WI38 (cell line): ENCODE data around the gene DNLZ.
"Not testable (repeated sequence)": the region's sequence is repeated elsewhere in the genome, so short reads cannot be mapped to it uniquely, and the experiment has no call there.

Source experiments
- H3K4me3 ChIP-seq: 2 replicates; pipeline ENCODE4 v1.5.1; 2011; ENCODE audit warnings: low read depth, mild to moderate bottlenecking, control low read depth, low read length
- TF ChIP-seq, protein P1 (sequence below): IDR thresholded peaks from 2 replicates; pipeline ENCODE4 v1.5.1; 2012; ENCODE audit warnings: low read depth, mild to moderate bottlenecking, control low read depth, low read length

Gene DNLZ

DNA sequence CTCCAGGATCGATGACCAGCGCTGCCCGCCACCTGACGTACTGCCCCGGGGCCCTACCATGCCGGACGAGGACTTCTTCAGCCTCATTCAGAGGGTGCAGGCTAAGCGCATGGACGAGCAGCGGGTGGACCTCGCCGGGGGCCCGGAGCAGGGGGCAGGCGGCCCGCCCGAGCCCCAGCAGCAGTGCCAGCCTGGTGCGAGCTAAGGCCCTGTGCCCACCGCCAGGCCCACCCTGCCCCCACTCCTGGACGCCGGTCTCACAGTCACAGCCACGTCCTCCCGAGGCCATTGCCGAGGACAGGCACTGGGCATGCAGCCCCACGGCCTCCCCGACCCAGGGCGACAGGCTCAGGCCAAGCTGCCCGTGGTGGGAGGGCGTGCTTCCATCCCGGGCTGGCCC is 5.5 kb downstream of the DNLZ start:
- TF ChIP-seq, protein P1, sequence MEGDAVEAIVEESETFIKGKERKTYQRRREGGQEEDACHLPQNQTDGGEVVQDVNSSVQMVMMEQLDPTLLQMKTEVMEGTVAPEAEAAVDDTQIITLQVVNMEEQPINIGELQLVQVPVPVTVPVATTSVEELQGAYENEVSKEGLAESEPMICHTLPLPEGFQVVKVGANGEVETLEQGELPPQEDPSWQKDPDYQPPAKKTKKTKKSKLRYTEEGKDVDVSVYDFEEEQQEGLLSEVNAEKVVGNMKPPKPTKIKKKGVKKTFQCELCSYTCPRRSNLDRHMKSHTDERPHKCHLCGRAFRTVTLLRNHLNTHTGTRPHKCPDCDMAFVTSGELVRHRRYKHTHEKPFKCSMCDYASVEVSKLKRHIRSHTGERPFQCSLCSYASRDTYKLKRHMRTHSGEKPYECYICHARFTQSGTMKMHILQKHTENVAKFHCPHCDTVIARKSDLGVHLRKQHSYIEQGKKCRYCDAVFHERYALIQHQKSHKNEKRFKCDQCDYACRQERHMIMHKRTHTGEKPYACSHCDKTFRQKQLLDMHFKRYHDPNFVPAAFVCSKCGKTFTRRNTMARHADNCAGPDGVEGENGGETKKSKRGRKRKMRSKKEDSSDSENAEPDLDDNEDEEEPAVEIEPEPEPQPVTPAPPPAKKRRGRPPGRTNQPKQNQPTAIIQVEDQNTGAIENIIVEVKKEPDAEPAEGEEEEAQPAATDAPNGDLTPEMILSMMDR: no peak
- H3K4me3 ChIP-seq: no peak overlapping the region

DNA sequence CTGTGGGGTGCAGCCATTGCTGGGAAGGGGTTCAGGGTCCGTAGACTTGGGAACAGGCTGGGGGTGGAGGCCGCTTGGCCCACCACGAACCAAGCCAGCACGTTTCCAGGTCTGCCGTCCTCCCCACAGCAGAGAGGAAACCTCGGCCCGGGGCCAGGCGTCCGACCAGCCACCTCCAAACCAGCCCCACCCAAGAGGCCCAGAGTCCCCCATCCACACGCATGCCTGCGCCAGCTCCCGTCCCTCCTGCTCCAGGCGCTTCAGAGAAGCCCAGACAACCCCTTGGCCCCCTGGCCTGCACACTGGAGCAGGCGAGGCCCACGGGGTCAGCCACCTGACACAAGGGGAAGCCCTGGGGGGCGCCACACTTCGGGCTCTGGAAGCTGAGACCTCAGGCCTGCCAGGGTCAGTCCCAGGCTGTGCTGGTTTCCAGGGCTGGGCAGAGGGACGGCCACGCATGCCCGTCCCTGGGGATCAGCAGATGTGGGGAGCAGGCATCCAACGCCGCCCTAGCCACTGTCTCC is 6.3 kb downstream of the DNLZ start:
- TF ChIP-seq, protein P1: no peak
- H3K4me3 ChIP-seq: no peak overlapping the region

DNA sequence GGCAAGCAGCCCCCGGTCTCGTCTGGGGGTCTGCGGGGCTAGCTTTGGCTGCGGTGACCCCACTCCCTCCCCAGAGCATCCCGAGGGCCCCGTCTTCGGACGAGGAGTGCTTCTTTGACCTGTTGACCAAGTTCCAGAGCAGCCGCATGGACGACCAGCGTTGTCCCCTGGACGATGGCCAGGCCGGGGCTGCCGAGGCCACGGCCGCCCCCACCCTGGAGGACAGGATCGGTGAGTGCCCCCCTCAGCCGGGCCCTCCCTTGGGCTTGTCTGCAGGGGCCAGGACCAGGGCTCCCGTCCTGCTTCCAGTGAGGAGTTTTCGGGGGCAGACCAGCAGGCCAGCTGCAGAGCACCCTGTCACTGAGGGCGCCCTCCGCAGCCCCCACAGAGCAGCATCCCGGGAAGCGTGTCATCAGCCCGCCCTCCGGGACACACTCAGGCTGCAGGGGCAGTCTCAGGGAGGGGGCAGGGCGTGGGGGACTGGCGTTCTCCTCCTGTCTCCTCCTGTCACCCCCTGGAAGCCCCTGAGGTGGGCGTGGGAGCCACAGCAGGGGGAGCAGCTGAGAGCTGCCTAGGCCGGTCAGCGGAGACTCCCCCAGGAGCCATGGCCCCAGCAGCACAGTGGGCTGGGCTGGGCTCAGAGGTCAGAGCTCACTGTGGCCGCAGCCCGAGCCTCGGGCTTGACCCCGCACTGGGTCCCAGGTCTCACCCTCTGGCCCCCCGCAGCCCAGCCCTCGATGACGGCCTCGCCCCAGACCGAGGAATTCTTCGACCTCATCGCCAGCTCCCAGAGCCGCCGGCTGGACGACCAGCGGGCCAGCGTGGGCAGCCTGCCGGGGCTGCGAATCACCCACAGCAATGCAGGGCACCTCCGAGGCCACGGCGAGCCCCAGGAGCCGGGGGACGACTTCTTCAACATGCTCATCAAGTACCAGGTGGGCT is 7.7 kb downstream of the DNLZ start:
- H3K4me3 ChIP-seq: no peak overlapping the region
- TF ChIP-seq, protein P1: no peak

DNA sequence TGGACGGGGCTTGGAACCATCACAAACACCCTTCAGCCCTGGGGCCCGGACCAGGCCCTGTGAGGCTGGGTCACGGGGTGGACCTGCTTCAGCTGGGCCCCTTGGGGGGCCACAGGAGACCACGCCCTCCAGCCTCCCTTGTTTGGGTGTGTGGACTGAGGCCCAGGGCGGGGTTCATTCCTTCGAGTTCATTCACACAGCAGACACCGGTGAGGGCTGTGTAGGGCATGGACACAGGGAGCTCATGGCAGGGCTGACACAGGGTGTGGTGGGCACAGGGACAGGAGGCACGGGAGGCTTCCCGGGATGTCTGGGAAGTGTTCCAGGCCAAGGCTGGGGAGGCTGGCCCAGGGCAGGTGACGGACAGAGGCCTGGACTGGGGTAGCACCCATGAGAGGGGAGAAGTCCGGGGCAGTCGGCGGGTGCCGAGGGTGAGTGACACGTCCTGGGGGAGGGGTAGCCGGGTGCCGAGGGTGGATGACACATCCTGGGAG is 8.9 kb downstream of the DNLZ start:
- TF ChIP-seq, protein P1: no peak
- H3K4me3 ChIP-seq: no peak overlapping the region

DNA sequence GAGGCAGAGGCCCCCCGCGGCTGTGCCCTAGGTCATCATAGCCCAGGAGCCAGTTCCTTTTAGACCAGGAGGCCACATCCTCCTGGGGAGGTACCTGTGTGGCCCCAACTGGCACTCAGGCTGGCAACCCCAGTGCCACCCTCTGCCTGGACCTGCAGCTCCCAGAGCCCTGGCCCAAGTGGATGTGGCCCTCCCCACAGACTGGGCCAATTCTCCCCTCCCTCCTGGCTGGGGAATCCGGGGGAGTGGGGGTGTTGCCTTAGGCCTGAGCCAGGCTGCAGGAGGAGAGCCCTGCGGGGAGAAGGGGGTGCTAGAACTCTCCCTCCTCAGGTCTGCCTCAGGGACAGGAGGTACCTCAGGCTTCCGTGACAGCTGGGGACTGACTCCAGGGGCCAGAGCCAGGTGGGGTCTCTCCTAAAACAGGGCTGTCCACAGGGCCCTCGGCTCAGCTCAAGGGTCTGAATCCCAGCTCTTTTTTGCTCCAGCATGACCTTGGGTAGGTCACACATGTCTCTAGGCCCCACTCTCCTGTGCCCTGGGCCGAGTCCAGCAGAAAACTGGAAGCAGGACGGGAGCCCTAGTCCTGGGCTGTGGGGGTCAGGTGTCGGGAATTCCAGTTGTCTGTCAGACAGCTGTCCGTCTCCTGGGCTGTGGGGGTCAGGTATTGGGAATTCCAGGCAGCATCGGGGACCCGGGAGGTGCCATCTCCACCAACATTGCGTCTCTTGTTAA is 9.6 kb downstream of the DNLZ start:
- H3K4me3 ChIP-seq: no peak overlapping the region
- TF ChIP-seq, protein P1: no peak

DNA sequence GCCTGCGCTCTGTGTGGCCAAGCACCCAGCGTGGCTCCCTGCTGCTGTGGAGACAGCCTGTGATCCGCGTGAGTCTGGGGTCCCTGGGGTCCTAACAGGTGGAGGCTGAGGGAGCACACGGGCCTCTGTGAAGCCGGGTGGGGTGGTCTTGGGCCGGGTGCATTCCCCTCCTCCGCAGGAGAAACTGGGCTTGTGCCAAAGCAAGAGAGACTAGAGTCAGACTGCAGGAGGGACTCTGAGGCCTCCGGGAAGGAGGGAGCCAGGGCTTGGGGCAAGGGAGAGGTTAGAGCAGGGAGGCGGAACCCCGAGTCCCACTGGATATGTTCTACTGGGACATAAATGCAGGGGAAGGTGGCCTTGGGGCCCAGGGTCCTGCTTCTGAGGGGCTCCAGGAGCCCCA is 10.5 kb downstream of the DNLZ start:
- H3K4me3 ChIP-seq: no peak overlapping the region
- TF ChIP-seq, protein P1: no peak

DNA sequence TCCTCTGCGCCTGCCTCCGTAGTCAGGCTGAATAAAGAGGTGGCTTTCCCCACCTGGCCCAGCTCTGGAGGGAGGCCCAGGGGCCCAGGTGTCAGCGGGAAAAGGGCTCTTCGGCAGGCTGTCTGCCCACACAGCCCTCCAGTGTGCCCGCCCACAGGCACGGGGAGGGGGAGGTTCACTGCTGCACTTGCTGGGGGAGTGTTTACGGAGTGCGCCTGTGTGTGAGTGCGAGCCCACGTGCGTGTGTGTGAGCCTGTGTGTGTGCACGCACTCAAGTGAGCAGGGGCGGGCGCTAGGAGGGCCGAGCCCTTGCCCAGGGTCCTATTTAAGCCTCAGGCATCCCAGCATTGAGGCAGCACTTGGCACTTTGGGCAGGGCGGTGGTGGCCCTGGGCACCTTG is 10.9 kb downstream of the DNLZ start:
- no peak overlapping the region for H3K4me3 ChIP-seq
- TF ChIP-seq, protein P1: no peak

DNA sequence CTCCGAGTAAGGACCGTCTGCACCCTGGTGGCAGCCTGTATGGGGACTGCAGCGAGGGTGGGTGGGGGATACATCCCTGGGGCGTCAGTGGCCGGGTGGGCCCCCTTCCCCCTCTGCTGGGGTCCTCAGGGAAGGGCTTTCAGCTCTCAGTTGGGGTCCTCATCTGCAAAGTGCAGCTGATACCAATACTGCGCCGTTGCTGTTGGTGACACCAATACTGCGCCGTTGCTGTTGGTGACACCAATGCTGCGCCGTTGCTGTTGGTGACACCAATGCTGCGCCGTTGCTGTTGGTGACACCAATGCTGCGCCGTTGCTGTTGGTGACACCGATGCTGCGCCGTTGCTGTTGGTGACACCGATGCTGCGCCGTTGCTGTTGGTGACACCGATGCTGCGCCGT is 11.7 kb downstream of the DNLZ start:
- not testable (repeated sequence) for H3K4me3 ChIP-seq
